HPDE6-E6E7 (cell line): ENCODE measurements around the gene ITGB5.
A peak's percentile ranks its signal among the peaks of the same experiment; 100 is the strongest.

Source experiments
- DNase-seq: peaks from one replicate; pipeline ENCODE4 v3.0.0; 2011; ENCODE audit warnings: missing footprints; ENCODE audit errors: extremely low spot score

Gene ITGB5

GRCh38 chr3:124896824-124897526 is 9.8 kb upstream of the ITGB5 start:
- no peak for DNase-seq

GRCh38 chr3:124895756-124896155 is 8.6 kb upstream of the ITGB5 start:
- no peak for DNase-seq

GRCh38 chr3:124893526-124893925 is 6.4 kb upstream of the ITGB5 start:
- DNase-seq = no peak

GRCh38 chr3:124890573-124891190 is 3.5 kb upstream of the ITGB5 start:
- no peak for DNase-seq

GRCh38 chr3:124888482-124889441 is 1.6 kb upstream of the ITGB5 start:
- DNase-seq = no peak

- no peak for DNase-seq
Observed at GRCh38 chr3:124887932-124888298, 750 bp upstream of the ITGB5 start.

- DNase-seq = peak; percentile 31
Observed at GRCh38 chr3:124886168-124887056, 753 bp downstream of the ITGB5 start.

GRCh38 chr3:124885466-124886167 is 1.5 kb downstream of the ITGB5 start:
- DNase-seq = no peak

- DNase-seq = no peak
Observed at GRCh38 chr3:124884474-124885101, 2.6 kb downstream of the ITGB5 start.

GRCh38 chr3:124883766-124884473 is 3.2 kb downstream of the ITGB5 start:
- DNase-seq = no peak

- DNase-seq = no peak
Observed at GRCh38 chr3:124882816-124883747, 4.1 kb downstream of the ITGB5 start.

GRCh38 chr3:124881976-124882697 is 5.0 kb downstream of the ITGB5 start:
- DNase-seq = no peak

GRCh38 chr3:124879337-124879680 is 7.9 kb downstream of the ITGB5 start:
- DNase-seq = no peak

GRCh38 chr3:124878561-124879336 is 8.4 kb downstream of the ITGB5 start:
- DNase-seq = peak; percentile 86

- DNase-seq = no peak
Observed at GRCh38 chr3:124877674-124878073, 9.5 kb downstream of the ITGB5 start.

GRCh38 chr3:124876401-124876878 is 10.7 kb downstream of the ITGB5 start:
- no peak for DNase-seq

- no peak for DNase-seq
Observed at GRCh38 chr3:124873226-124873625, 13.9 kb downstream of the ITGB5 start.
